NK-92 treated with Interleukin-12 subunit alpha and Interleukin-12 subunit beta, amount 100 ng/mL, for 24 hours (cell line): ENCODE data around the gene TOP1.

Experiments
- DNase-seq: peaks from one replicate; lab custom pipeline; 2025; lab: John Stamatoyannopoulos, UW

TOP1 gene

GRCh38 chr20:41058674-41059635 is 30.3 kb downstream of the TOP1 start:
- DNase-seq = no peak

- no peak for DNase-seq
These were observed 32.5 kb downstream of the TOP1 start for GRCh38 chr20:41061155-41061554.

GRCh38 chr20:41063442-41063841 is 34.8 kb downstream of the TOP1 start:
- no peak for DNase-seq

- no peak for DNase-seq
These were observed 35.8 kb downstream of the TOP1 start for GRCh38 chr20:41064377-41064776.

GRCh38 chr20:41065716-41066115 is 37.1 kb downstream of the TOP1 start:
- no peak for DNase-seq

GRCh38 chr20:41068806-41069205 is 40.2 kb downstream of the TOP1 start:
- DNase-seq = no peak

GRCh38 chr20:41072190-41072863 is 43.7 kb downstream of the TOP1 start:
- no peak for DNase-seq

- no peak for DNase-seq
These were observed 44.3 kb downstream of the TOP1 start for GRCh38 chr20:41072915-41073314.

- no peak for DNase-seq
These were observed 45.8 kb downstream of the TOP1 start for GRCh38 chr20:41074441-41074840.

GRCh38 chr20:41076776-41077175 is 48.2 kb downstream of the TOP1 start:
- DNase-seq = no peak

GRCh38 chr20:41078329-41078728 is 49.7 kb downstream of the TOP1 start:
- no peak for DNase-seq

- no peak for DNase-seq
These were observed 50.4 kb downstream of the TOP1 start for GRCh38 chr20:41079066-41079465.

- DNase-seq = no peak
These were observed 52.2 kb downstream of the TOP1 start for GRCh38 chr20:41080866-41081265.

GRCh38 chr20:41081276-41081814 is 52.7 kb downstream of the TOP1 start:
- no peak for DNase-seq

GRCh38 chr20:41082306-41082705 is 53.7 kb downstream of the TOP1 start:
- DNase-seq = no peak

GRCh38 chr20:41085606-41086005 is 57.0 kb downstream of the TOP1 start:
- no peak for DNase-seq

GRCh38 chr20:41086402-41087324 is 58.0 kb downstream of the TOP1 start:
- no peak for DNase-seq

- DNase-seq = no peak
These were observed 58.7 kb downstream of the TOP1 start for GRCh38 chr20:41087325-41087685.

GRCh38 chr20:41087777-41088176 is 59.2 kb downstream of the TOP1 start:
- no peak for DNase-seq

GRCh38 chr20:41089555-41089954 is 60.9 kb downstream of the TOP1 start:
- DNase-seq = no peak

GRCh38 chr20:41091927-41092326 is 63.3 kb downstream of the TOP1 start:
- DNase-seq = no peak
